Left renal pelvis (tissue), 4 donors: Measurements from ENCODE around the gene CACNA1F. TPM values are rescaled to one million over a fixed set of nuclear protein-coding genes. Genes with fewer than 3 reads are reported as not detected.

Experiments used
- DNase-seq, 4 donors: peaks; one replicate each; pipeline ENCODE4 v3.0.0-alpha.2; 2013; ENCODE audit warnings: low read depth in 4 of 4, low spot score in 3 of 4
- polyA plus RNA-seq, 4 donors: library from polyadenylated mRNA; unstranded; fragments of 120-200 nt; gene quantifications; one replicate each; pipeline ENCODE4 v1.2.1, GENCODE V29; 2013; ENCODE audit not compliant: insufficient read length in 4 of 4

Gene CACNA1F
- polyA plus RNA-seq, 4 donors, result 0.03 to 0.70 (median 0.11) TPM

GRCh38 chrX:49257846-49258748 lies 25.0 kb upstream of the CACNA1F start:
- no peak for DNase-seq

GRCh38 chrX:49257074-49257790 lies 24.1 kb upstream of the CACNA1F start:
- no peak for DNase-seq

- no peak for DNase-seq
Observed at GRCh38 chrX:49256268-49256995, 23.3 kb upstream of the CACNA1F start.

GRCh38 chrX:49254639-49255038 lies 21.5 kb upstream of the CACNA1F start:
- DNase-seq, result no peak

- DNase-seq, result no peak
Observed at GRCh38 chrX:49251325-49251724, 18.2 kb upstream of the CACNA1F start.

- DNase-seq, result no peak
Observed at GRCh38 chrX:49250578-49250977, 17.4 kb upstream of the CACNA1F start.

- no peak for DNase-seq
Observed at GRCh38 chrX:49250066-49250465, 16.9 kb upstream of the CACNA1F start.

GRCh38 chrX:49249616-49250015 lies 16.5 kb upstream of the CACNA1F start:
- no peak for DNase-seq

GRCh38 chrX:49249071-49249470 lies 15.9 kb upstream of the CACNA1F start:
- DNase-seq, result no peak

GRCh38 chrX:49247916-49248811 lies 15.0 kb upstream of the CACNA1F start:
- no peak for DNase-seq

GRCh38 chrX:49247346-49247745 lies 14.2 kb upstream of the CACNA1F start:
- no peak for DNase-seq

- DNase-seq, result no peak
Observed at GRCh38 chrX:49246541-49246940, 13.4 kb upstream of the CACNA1F start.

GRCh38 chrX:49244207-49244606 lies 11.1 kb upstream of the CACNA1F start:
- DNase-seq, result no peak

GRCh38 chrX:49243166-49243565 lies 10.0 kb upstream of the CACNA1F start:
- no peak for DNase-seq

- no peak for DNase-seq
Observed at GRCh38 chrX:49242545-49243066, 9.5 kb upstream of the CACNA1F start.

- no peak for DNase-seq
Observed at GRCh38 chrX:49238735-49239134, 5.6 kb upstream of the CACNA1F start.

GRCh38 chrX:49237060-49237459 lies 3.9 kb upstream of the CACNA1F start:
- DNase-seq, result no peak

GRCh38 chrX:49233887-49234555 lies 881 bp upstream of the CACNA1F start:
- no peak for DNase-seq

GRCh38 chrX:49232525-49232924 lies 615 bp downstream of the CACNA1F start:
- no peak for DNase-seq
